Fibroblast of lung (primary cell): Measurements from ENCODE around the gene MAP3K9. TPM values are rescaled to one million over a fixed set of nuclear protein-coding genes. Genes with fewer than 3 reads are reported as not detected.
A peak's percentile ranks its signal among the peaks of the same experiment; 100 is the strongest.

ENCODE experiments used
- DNase-seq, 2 donors: peaks; one replicate each; pipeline versions ENCODE4 v3.0.0 to v3.0.0-alpha.2; 2010; ENCODE audit warnings: low read depth in 2 of 2
- H2AFZ ChIP-seq: 2 replicates; pipeline ENCODE4 v1.5.1; 2012; ENCODE audit warnings: low read length, control low read depth, inconsistent platforms
- H3K27ac ChIP-seq: 2 replicates; pipeline ENCODE4 v1.5.1; 2011; ENCODE audit warnings: low read length, control low read depth; ENCODE audit not compliant: insufficient read depth
- H3K27me3 ChIP-seq: 2 replicates; pipeline ENCODE4 v1.5.1; 2011; ENCODE audit warnings: mild to moderate bottlenecking, low read length; ENCODE audit not compliant: control insufficient read depth, insufficient read depth
- H3K36me3 ChIP-seq: 2 replicates; pipeline ENCODE4 v1.5.1; 2011; ENCODE audit warnings: low read length; ENCODE audit not compliant: control insufficient read depth, insufficient read depth
- H3K4me1 ChIP-seq: 2 replicates; pipeline ENCODE4 v1.5.1; 2011; ENCODE audit warnings: low read length; ENCODE audit not compliant: control insufficient read depth, insufficient read depth; ENCODE audit errors: extremely low read depth
- H3K4me2 ChIP-seq: 2 replicates; pipeline ENCODE4 v1.5.1; 2011; ENCODE audit warnings: low read length, control low read depth; ENCODE audit not compliant: insufficient read depth; ENCODE audit errors: extremely low read depth
- H3K4me3 ChIP-seq, 4 experiments: fragments of 200-600 bp in 1 of 4; sonication (generic) in 1 of 4; replicated peaks in 1 of 4; 2 replicates each; pipeline ENCODE4 v1.5.1; 2011 to 2016; ENCODE audit warnings: low read length in 4 of 4, low read depth in 3 of 4, mild to moderate bottlenecking in 3 of 4, control low read depth in 2 of 4, inconsistent platforms in 1 of 4, mixed read lengths in 1 of 4; ENCODE audit not compliant: insufficient read depth in 1 of 4; ENCODE audit errors: control extremely low read depth in 1 of 4
- H3K79me2 ChIP-seq: 2 replicates; pipeline ENCODE4 v1.5.1; 2012; ENCODE audit warnings: mild to moderate bottlenecking, low read length, inconsistent platforms; ENCODE audit not compliant: control insufficient read depth, insufficient read depth
- H3K9ac ChIP-seq: 2 replicates; pipeline ENCODE4 v1.5.1; 2011; ENCODE audit warnings: mild to moderate bottlenecking, low read length, control low read depth; ENCODE audit not compliant: insufficient read depth
- H3K9me3 ChIP-seq: 2 replicates; pipeline ENCODE4 v1.5.1; 2012; ENCODE audit warnings: low read depth, low read length; ENCODE audit not compliant: control insufficient read depth, insufficient read depth
- H4K20me1 ChIP-seq: 2 replicates; pipeline ENCODE4 v1.5.1; 2011; ENCODE audit warnings: low read length; ENCODE audit not compliant: control insufficient read depth, insufficient read depth; ENCODE audit errors: extremely low read depth
- CTCF ChIP-seq, 2 donors: IDR thresholded peaks in 1 of 2; conservative IDR thresholded peaks in 1 of 2; 1 replicate in 1 of 2; 2 replicates in 1 of 2; pipeline ENCODE4 v1.5.1; 2011 to 2012; ENCODE audit warnings: low read length in 2 of 2, control low read depth in 1 of 2, inconsistent platforms in 1 of 2, low read depth in 1 of 2, mild to moderate bottlenecking in 1 of 2
- EZH2 ChIP-seq: IDR thresholded peaks from 2 replicates; pipeline ENCODE4 v1.5.1; 2012; ENCODE audit warnings: low read length, control low read depth, mild to moderate bottlenecking; ENCODE audit errors: missing control alignments
- polyA plus RNA-seq, 2 donors: library from polyadenylated mRNA; depleted of rRNA in 1 of 2; stranded (reverse) in 1 of 2; unstranded in 1 of 2; fragments of >200 nt; gene quantifications; 2 replicates each; pipeline ENCODE4 v1.2.1, GENCODE V29; 2011 to 2012; ENCODE audit warnings: missing spikeins in 1 of 2
- total RNA-seq: library from RNA; depleted of rRNA; stranded (reverse); fragments of >200 nt; gene quantifications from 2 replicates; pipeline ENCODE4 v1.2.1, GENCODE V29; 2014

MAP3K9 gene
- total and polyA plus RNA-seq, 2 donors (not counting 1 experiment from before 2014, with no cell fraction given), result 0.17 to 0.27 TPM

GRCh38 chr14:70753518-70753953, 55.8 kb downstream of the MAP3K9 start:
- H3K9ac ChIP-seq, result no peak overlapping the region
- no peak overlapping the region for H3K4me2 ChIP-seq
- no peak overlapping the region for H2AFZ ChIP-seq
- TF ChIP-seq CTCF (conservative IDR thresholded peaks at IDR 0.05 in 1 of 2, IDR thresholded peaks at IDR 0.05 in 1 of 2; ENCODE audit: low read depth in 1 of 2, low read length in 2 of 2) (no peak), EZH2 (no peak)
- H3K79me2 ChIP-seq, result no peaks in the 10 kb centered on the region
- no peaks in the 10 kb centered on the region for H3K27me3 ChIP-seq
- H3K27ac ChIP-seq, result no peak overlapping the region
- H4K20me1 ChIP-seq, result no peaks in the 10 kb centered on the region
- H3K4me1 ChIP-seq, result no peaks in the 10 kb centered on the region
- no peaks in the 10 kb centered on the region for H3K9me3 ChIP-seq
- no peak for DNase-seq
- no peak overlapping the region for H3K4me3 ChIP-seq
- no peaks in the 10 kb centered on the region for H3K36me3 ChIP-seq

GRCh38 chr14:70748422-70748821, 60.9 kb downstream of the MAP3K9 start:
- TF ChIP-seq CTCF (conservative IDR thresholded peaks at IDR 0.05 in 1 of 2, IDR thresholded peaks at IDR 0.05 in 1 of 2; ENCODE audit: low read depth in 1 of 2, low read length in 2 of 2) (no peak), EZH2 (no peak)
- Histone ChIP-seq H3K4me2 (no peak overlapping the region), H3K27me3 (no peaks in the 10 kb centered on the region), H3K36me3 (no peaks in the 10 kb centered on the region), H3K9ac (no peak overlapping the region), H3K4me3 (no peak overlapping the region), H3K27ac (no peak overlapping the region), H3K79me2 (no peaks in the 10 kb centered on the region), H3K4me1 (no peaks in the 10 kb centered on the region), H2AFZ (no peak overlapping the region), H3K9me3 (no peaks in the 10 kb centered on the region), H4K20me1 (no peaks in the 10 kb centered on the region)
- DNase-seq, result peak in 1 of 2 donors; percentile 41

DNA sequence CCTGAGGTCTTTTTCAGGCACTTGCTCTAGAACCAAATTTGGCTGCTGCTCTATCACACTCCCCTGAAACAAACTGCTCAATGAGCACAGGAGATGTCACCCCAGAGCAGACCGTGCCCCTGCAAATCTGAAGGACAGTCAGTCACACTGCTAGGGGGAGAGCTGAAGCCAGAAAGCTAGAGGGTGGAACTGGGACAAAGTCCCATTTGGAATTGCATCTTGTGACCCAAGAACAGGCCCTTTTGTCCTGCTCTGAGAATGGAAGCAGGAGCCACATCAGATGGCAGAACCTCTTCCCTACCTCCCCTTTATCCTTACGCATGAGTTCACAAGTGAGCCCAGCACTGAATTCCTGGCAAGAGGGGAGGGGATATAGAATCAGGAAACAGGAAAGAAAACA, 64.7 kb downstream of the MAP3K9 start:
- Histone ChIP-seq H3K27me3 (no peaks in the 10 kb centered on the region), H4K20me1 (no peaks in the 10 kb centered on the region), H3K79me2 (no peaks in the 10 kb centered on the region), H2AFZ (no peak overlapping the region), H3K4me2 (no peak overlapping the region), H3K36me3 (no peaks in the 10 kb centered on the region), H3K9ac (no peak overlapping the region), H3K4me3 (no peak overlapping the region), H3K9me3 (no peaks in the 10 kb centered on the region), H3K27ac (no peak overlapping the region), H3K4me1 (no peaks in the 10 kb centered on the region)
- TF ChIP-seq CTCF (conservative IDR thresholded peaks at IDR 0.05 in 1 of 2, IDR thresholded peaks at IDR 0.05 in 1 of 2; ENCODE audit: low read depth in 1 of 2, low read length in 2 of 2) (no peak), EZH2 (no peak)
- no peak for DNase-seq
